CD4-positive, alpha-beta T cell treated with Interleukin-12 subunit alpha and Interleukin-12 subunit beta, for 1 hour (primary cell): ENCODE data around the gene RXRB.
"Not testable (repeated sequence)": the region's sequence is repeated elsewhere in the genome, so short reads cannot be mapped to it uniquely, and the experiment has no call there.

ENCODE experiments used
- DNase-seq: peaks from one replicate; pipeline ENCODE4 v3.0.0-alpha.2; 2020

Gene RXRB

DNA sequence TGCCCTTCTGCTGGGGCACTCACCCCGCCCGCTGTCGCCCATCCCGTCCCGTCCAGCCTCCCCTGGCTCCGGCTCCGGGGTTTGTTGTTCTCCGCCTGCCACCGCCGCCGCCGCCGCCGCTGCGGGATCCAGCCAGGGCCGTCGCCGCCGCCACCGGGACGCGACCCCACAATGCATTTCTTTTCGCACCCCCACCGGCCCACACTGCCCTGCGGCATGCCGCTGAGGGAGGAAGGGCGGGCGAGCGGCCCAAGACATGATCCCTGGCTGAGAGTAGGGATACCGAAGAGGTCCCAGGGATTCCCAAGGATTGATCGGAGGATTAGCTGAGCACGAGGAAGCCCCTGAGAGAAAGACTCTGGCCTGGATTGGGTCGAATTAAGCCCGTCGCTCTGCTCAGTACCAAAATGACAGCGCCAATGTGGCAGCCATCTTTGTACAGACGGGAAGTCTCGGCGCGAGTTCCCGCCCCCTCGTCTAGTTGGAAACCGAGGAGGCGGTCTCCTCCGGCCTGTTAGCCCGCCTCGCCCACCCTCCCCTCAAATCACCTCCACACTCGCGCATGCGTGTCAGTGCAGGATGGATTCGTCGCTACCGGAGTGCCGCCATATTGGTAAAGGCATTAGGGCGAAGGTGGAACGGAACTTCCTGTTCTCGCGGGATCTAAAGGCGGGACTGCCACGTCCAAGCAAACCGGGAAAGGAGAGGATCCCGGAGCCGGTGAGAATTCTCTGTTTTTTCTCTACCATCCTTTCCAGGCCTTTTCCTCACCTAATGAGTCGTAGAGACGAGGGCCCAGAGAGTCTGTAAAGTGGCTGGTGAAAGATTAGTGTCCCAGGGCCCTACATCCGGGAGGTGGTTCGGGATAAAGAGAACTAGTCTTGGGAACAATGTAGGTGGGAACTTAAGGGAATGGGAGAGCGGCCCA lies at the start of gene RXRB, which contains the start of gene SLC39A7:
Gene RXRB (minus strand): TSS at position 447 of the 928 bp plus-strand sequence. CDS start 189 bp downstream, at position 258.
Gene SLC39A7 (plus strand): TSS at position 649 of the 928 bp plus-strand sequence. CDS start 379 bp downstream, outside the sequence.
- DNase-seq: peak; percentile 99

DNA sequence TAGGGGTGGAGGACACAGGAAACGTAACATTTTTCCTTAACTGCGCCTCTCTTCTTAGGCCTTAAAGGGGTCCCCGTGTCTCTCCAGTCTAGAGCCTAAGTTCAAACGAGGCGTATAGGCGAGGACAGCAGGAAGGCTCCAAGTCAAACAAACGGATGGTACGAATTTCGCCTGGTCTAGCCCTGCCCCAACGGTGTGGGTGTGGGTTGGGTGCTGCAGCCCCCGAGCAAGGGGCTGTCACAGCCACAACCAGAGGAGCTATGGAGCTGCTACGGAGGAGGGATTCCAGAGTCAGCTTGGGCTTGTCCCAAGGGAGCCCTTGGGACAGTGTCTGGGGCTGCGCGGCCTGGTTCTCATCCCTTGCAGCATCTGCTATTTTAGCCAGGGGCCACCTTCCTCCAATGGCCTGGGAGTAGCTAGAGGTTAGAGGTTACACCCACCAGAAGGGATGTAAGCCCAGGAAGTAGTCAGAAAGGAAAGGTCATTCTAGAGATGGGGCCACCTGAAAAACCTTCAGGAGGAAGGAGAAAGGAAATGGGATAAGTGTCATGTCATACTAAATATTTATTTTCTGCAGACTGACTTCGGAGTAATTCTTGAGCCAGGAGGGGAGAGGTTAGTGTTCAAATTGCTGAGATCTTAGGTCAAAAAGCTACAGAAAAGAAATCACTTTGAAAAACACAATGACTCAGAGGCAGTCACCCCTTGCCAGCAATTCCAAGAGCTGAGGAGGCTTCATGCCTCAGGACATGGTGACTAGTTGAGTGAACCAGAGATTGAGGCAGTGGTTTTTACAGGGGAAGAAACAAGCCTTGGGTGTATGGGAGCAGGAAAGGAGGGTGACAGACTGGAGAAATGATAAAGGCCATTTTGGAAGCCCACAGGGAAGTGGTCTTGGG lies 49.5 kb upstream of the RXRB start:
- DNase-seq: no peak

DNA sequence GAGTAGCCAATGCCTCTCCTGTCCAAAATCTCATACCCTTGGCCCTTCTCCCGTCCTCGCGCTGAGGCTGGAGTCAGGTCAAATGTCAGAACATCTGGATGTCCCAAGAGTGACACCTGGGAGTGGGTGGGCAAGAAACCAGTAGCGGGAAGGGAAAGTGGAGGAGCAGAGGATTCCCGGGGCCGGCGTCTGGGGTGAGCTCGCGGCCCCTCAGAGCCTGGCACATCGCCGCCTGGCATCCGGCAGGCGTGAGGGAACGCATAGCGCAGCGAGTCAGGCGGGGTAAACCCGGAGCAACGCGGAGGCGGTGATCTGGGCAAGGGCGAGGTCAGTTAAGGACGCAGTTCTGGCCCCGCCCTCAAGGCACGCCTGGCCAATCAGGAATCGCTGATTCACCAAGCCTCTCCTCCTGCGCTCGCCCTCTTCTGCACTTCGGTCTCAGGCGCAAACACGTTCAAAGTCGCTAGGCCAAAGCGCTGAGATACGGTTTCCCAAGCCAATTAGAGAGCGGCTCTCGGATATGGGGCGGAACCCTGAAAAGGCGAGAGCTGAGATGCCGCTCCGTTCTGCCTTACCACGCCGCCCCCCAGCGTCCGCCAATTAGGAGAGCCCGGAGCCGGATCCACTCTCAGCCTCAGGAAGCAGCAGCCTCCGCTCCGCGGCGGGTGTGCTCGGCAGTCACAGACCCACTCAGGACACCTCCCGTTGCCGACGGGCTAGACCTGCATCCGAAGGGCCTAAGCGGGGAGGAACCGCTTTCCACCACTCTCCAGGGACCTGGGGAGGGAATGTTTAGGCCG lies 48.7 kb upstream of the RXRB start:
- DNase-seq: peak; percentile 99

DNA sequence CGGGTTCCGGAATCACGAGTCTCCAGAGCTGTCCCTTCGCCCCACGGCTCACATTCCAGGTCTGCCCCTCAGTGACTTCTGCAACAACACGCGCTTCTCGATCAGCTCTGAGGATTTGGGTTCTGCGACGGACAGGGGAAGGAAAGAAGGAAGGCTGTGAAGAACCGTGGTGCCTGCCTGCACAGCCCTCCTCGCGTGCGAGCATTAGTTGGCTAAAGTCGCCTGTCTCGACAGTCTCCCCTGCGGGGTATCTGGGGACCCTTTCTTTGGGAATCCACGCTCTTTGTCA lies 48.1 kb upstream of the RXRB start:
- DNase-seq: no peak

DNA sequence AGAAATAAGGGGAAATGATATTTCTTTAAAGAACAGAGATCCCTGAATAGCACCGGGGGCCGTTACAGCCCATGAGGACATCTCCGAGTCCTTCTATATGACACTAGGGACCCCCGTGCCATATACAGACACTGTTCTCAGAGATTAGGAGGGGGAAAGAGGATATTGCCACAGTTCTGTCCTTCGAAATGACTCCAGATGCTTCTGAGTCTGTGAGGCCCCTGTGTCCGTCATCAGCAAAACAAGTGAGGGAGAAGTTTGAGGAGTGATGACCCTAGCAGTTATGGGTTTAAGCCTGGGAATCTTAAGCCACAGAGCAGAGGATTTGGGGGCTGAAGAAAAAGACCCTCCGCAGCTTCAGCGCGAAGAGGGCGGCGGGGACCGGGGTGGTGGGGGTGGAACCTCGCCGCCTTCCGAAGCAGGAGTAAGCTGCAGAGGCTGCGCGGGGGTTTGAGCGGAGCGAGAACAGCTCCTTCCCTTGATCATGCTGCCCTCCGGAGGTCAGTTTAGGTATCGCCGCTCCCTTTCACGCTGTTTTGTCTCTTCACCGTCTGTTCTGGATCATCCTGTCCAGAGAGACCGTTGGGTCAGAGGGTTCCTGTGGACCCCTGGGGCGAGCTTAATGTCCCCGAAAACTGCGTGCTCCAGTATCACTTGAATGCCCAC lies 47.6 kb upstream of the RXRB start:
- peak; percentile 91 for DNase-seq

DNA sequence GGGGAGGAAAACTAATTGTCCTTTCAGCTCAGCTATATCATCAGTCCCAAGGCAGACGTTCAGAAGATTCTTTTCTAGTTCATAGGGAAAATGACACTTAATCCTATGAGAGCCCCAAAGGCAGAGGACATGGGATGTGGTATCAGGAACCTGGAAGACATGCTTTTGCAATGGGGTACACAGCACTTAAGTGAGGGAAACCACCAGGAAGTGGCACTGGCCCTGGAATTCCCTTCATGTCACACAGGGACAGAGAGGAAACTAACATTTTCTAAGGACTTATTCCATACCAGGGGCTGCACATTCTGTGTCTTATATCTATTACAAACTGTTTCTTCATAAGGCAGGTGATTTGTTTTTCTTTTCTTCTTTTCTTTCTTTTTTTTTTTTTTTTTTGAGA lies 43.0 kb upstream of the RXRB start:
- no peak for DNase-seq

DNA sequence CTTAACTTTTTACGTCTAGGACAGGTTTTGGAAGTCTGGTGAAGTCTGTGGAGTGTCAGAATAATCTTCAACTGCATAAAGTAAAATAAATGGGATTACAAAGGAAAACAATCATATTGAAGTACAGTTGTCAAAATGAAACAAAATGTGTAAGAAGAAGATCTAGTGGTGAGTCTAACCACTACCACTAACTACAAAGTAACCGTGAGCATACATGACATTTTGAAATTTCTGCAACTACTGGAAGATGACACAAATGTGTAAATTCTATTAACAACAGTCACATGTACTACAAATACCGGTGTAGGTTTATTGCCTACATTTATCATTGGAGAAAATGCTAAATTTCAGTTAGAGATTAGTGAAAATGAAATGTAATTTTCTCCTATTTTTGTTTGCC lies 41.5 kb upstream of the RXRB start:
- peak; percentile 1 for DNase-seq

DNA sequence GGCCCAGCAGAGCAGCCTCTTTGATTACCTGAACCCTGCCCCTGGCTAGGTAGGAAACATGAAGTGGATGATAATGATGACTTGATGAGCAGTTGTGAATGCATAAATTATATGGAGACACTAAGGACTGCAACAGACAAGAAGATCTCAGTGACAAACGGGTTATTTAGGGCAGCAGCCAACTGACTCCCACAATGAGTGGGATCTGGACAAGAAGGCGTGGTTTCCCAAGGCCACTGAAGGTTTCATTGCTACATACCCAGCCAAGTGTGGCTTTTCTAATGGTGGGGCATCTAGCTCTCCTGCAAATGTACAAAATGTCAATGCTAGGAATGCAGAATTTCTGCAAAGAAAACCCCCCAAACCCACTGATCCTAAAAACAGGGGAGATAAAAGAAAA lies 37.3 kb upstream of the RXRB start:
- no peak for DNase-seq

DNA sequence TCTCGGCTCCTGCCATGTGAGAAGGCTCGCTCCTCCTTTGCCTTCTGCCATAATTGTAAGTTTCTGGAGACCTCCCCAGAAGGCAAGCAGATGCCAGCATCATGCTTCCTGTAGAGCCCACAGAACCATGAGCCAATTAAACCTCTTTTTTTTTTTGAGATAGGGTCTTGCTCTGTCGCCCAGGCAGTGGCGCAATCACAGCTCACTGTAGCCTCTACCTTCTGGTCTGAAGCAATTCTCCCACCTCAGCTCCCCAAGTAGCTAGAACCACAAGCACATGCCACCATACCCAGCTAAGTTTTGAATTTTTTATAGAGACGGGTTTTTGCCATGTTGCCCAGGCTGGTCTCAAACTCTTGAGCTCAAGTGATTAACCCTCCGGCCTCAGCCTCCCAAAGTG lies 36.4 kb upstream of the RXRB start:
- DNase-seq: no peak

DNA sequence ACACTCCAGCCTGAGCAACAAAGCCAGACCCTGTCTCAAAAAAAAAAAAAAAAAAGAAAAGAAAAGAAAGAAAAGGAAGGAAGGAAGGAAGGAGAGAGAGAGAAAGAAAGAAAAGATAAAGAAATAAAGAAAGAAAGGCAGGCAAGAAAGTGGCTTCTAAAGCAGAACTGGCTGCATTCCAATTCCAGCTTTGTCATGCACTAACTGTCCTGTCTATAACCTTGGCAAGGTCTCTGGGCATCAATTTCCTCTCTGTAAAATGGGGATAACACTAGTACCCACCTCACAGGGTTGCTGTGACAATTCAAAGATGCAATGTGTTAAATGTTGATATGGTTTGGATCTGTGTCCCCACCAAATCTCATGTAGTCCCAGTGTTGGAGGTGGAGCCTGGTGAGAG lies 35.9 kb upstream of the RXRB start:
- DNase-seq: no peak

DNA sequence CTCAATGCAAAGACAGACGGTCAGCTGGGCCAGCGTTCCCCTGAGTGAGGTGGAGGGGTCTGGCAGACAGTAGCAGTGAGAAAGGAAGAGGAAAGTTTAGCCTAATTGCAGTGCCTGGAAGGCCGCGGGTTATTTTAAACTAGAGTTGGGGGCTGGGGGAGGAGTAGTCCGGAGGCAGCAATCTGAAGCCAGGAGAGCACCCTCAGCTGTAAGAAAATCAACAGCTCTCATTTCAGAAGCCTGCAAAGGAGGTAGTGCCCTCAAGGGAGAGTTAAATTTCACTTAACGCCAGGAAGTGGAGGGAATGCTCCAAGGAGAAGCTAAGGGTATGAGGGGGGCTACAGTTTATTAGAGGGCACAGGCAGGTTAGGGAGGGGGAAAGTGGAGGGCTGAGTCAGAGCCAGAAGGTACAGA lies 34.8 kb upstream of the RXRB start:
- DNase-seq: no peak

DNA sequence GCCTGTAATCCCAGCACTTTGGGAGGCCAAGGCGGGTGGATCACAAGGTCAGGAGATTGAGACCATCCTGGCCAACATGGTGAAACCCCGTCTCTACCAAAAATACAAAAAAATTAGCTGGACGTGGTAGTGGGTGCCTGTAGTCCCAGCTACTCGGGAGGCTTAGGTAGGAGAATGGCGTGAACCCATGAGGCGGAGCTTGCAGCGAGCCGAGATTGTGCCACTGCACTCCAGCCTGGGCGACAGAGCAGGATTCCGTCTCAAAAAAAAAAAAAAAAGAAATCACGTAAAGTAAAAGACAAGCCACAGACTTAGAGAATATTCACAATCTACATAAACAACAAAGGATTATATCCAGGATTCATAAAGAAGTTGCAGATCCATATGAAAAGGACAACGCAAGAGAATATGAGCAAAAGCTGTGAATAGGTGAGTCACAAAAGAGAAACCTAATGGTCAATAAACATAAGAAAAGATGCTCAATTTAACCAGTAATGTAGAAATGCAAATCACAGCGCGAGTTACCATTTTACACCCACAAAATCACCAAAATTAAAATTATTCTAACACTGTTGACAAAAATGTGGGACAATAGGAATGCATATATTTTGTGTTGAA lies 26.1 kb upstream of the RXRB start:
- DNase-seq: not testable (repeated sequence)

DNA sequence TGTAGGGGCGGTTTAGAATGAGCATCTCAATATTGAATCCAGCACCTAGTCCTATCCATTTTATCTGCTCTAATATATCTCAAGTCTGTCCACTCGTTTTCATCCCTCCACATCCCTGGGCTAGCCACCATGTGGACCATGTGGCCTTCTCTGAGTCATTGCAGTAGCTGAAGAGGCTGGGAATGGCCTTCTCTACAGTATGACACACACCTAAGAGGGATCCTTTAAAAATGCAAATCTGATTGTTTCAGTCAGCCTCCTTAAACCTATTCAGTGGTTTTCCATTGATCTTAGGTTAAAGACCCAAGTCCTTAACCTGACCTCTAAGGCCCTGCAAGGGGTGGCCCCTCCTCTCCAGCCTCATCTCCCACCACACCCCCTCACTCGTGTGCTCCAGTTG lies 17.2 kb upstream of the RXRB start:
- DNase-seq: no peak

DNA sequence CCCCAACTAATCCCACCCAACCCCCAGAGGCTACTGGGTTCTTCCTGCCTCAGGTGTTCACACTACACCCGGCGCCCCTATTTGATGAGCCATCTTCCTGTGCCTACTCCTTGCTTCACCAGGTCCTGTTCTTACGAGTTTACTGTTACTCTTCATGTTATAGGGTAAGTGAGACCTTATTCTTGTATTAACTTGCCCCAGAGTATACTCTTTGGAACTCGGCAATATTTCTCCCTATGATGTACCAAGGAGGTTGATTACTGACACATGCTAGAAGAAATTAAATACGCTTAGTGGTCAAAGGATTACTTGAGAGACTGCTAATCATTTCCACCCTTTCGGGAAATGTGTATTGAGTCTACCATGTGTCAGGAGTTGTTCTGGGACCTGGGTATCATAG lies 16.8 kb upstream of the RXRB start:
- no peak for DNase-seq

DNA sequence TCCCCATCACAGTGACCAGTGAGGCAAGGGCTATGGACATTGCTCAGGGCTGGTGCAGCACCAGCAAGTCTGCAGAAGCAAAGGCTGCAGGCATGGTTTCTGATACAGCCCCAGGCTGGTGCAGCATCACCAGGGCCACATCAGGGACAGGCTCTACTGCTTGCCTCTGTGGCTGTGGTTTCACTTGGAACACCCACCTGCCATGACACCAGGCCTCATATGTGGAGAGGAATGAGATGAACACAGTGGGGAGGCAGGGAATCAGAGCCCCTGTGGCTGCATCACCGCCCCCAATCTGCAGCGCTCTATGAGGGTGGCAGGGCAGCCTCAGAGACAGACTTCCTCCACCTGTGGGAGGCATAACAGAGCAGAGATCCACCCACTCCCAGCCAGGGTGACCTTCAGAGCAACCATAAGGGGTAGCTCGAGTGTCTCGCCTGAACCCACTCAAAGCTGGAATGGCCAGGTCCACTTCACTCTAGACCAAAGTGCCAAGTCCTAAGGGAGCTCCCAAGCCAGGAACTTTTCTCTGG lies 15.7 kb upstream of the RXRB start:
- no peak for DNase-seq

DNA sequence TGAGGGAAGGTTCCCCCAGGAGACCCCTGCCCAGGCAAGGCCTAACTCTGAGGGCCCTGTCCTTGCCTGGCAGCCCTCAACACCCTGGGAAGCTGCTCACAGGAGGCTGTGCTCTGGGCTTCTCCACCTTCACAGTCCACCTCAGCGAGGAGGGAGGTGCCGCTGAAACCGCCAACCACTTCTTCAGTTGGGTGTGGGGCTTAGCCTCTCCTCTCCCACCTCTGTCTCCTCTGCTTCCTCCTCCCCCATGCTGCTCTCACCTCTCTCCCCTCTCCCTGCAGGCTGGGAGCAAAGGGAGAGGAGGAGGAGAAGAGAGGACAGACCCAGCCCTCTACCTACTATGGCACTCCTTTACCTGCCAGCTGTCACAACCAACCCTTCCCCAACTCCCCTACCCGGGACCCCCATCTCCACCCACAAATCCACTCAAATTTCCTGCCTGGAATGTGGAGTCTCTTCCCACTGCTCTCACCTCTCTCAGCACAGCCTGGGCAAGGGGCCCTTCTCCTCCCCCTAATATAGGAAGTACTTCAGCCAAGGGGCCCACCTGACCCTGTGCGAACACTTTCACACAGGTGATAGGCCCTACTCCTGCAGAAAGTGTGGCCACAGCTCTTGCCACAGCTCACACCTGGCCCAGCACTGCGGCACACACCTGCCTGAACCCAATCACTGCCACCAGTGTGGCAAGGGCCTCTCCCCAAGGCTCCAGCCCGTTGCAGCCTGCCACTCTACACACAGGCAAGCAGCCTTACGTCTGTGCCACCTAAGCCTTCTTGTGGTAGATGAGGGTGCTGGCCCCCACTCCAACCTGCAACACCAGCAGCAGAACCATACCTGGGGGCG lies 15.0 kb upstream of the RXRB start:
- DNase-seq: no peak

DNA sequence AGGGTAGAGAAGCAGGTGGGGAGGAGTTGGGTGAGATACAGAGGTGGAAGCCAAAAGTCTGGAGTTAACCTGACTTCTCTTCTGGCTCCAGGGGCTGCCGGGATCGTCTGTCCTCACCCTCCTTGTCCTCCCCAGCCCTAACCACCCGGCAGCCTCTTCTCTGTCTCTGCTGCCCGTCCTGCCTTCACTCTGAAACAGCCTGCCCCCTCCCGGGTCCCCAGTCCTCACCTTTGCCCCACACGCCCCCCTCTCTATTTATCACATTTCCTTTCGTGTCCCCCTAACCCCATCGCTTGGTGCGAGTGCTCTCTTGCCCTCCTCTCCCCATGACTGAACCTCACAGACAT lies 13.5 kb upstream of the RXRB start:
- DNase-seq: no peak

DNA sequence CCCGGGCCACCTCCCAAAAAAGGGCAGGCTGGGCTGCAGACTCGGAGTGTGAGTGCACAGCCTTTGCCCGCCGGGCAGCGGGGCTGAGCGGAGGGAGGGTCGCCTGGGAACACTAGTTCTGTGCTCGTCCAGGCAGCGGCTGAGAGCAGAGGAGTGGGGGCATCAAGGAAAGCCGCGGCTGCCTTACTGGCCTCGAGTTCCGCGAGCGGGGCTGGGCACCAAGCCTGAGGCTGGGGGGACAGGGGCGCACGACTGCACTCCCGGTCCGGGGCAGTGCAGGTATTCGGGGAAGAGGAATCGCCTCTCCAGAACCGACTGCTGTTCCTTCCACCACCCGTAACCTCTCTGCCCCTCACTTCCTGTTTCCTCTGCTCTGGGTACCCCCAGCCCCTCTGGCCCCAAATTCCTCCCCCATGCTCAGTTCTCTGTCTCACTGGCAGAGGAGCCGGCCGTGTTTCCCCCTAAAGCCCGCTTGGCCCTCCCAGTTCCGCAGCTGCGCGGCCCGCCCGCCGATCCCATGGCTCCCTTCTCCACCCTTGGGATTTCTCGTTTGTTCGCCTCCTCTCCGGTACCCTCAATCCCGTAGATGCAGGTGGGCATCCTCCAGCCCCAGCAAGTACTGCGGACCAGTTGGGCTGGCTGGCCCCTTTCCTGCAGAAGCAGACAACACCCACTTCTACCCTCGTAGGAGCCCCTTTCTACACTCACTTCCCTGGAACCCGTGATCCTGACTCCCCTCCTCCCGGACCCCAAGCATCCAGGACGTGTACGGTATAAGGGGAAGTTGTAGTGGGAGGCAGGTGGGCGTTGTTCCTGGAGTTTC lies 12.9 kb upstream of the RXRB start:
- peak; percentile 26 for DNase-seq

DNA sequence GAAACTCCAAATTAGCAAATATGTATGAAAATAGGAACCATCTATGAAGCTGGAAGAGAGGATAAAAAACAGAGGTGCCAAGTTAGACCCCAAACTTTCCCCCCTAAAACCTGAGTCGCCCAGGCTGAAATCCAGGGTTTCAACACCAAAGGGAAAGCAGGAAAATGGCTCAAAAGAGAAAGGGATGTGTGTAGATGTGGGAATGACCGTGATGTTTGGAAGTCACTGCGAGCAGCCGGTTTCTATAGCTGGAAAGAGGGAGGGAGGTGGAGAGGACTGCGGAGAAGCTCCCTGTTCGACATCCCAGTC lies 12.3 kb upstream of the RXRB start:
- DNase-seq: no peak
